Stimulated activated naive B cell treated with anti-CD40 and anti-IgM and Interleukin-4, amounts not matched to agents 10 μg/mL and 1 μg/mL and 100 μg/mL, for 72 hours (primary cell): ENCODE results near the gene MUTYH.
"Not testable (repeated sequence)": the region's sequence is repeated elsewhere in the genome, so short reads cannot be mapped to it uniquely, and the experiment has no call there.

Experiments
- ATAC-seq, 2 donors: fragments of 150-1000 bp; cut with Tn5 transposase; replicated peaks; 2 replicates each; pipeline ENCODE4 v1.10.0; 2021; ENCODE audit warnings: moderate library complexity in 1 of 2
- DNase-seq: peaks from one replicate; pipeline ENCODE4 v3.0.0; 2021
- H3K27ac Mint-ChIP-seq: one replicate; pipeline ENCODE4 v1.8.0; 2022; ENCODE audit warnings: mild to moderate bottlenecking, mixed read lengths
- H3K27me3 Mint-ChIP-seq, 2 donors: one replicate each; pipeline ENCODE4 v1.8.0; 2022; ENCODE audit warnings: mixed read lengths in 2 of 2
- H3K36me3 Mint-ChIP-seq, 2 donors: one replicate each; pipeline ENCODE4 v1.8.0; 2022; ENCODE audit warnings: mixed read lengths in 2 of 2, mild to moderate bottlenecking in 1 of 2
- H3K4me1 Mint-ChIP-seq, 2 donors: one replicate each; pipeline ENCODE4 v1.8.0; 2022; ENCODE audit warnings: mixed read lengths in 2 of 2, mild to moderate bottlenecking in 1 of 2
- H3K4me3 Mint-ChIP-seq, 2 donors: one replicate each; pipeline ENCODE4 v1.8.0; 2022; ENCODE audit warnings: mild to moderate bottlenecking in 2 of 2, mixed read lengths in 2 of 2, moderate library complexity in 1 of 2
- H3K9me3 Mint-ChIP-seq, 2 donors: one replicate each; pipeline ENCODE4 v1.8.0; 2022; ENCODE audit warnings: mixed read lengths in 2 of 2, mild to moderate bottlenecking in 1 of 2

The MUTYH gene

DNA sequence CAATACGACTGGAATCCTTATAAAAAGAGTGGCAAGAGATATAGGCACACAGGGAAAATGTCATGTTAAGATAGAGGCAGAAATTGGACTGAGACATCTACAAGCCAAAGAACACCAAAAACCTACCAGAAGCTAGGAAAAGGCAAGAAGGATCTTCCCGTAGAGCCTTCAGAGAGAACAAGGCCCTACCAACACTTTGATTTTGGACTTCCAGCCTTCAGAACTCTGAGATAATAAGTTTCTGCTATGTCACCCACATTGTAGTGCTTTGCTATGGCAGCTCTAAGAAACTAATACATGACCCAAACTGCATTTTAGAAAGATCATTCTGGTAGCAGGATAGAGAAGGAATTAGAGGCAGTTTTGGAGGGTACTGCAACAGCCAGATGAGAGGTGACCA, 24.1 kb upstream of the MUTYH start:
- no peaks in the 10 kb centered on the region for H3K9me3 Mint-ChIP-seq
- H3K27ac Mint-ChIP-seq: no peak overlapping the region
- peaks cover 0 to under 1% of the 10 kb centered on the region in 2 donors for H3K36me3 Mint-ChIP-seq
- H3K4me3 Mint-ChIP-seq: no peak overlapping the region
- no peaks in the 10 kb centered on the region for H3K27me3 Mint-ChIP-seq
- no peak for DNase-seq
- H3K4me1 Mint-ChIP-seq: peaks cover 9 to 17% of the 10 kb centered on the region in 2 donors
- no peak for ATAC-seq

DNA sequence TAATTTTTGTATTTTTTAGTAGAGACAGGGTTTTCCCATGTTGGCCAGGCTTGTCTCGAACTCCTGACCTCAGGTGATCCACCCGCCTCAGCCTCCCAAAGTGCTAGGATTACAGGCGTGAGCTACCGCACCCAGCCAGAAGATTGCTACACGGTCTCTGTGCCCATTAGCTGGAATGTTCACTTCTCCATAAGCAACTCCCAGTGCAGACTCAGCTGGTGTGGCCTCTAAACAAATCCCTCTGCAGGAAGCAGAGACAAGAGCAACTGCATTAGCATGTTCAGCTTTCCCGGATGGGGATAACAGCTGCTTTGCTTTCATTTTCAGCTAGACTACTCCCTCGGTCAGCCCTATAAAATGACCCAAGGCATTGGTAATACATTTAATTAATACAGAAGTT, 20.7 kb upstream of the MUTYH start:
- not testable (repeated sequence) for ATAC-seq, H3K27me3 Mint-ChIP-seq, H3K36me3 Mint-ChIP-seq, H3K27ac Mint-ChIP-seq, H3K9me3 Mint-ChIP-seq, DNase-seq
- Mint-ChIP-seq H3K4me1 (peaks cover 9 to 17% of the 10 kb centered on the region in 2 donors), H3K4me3 (peak overlapping the region; percentile 25)

DNA sequence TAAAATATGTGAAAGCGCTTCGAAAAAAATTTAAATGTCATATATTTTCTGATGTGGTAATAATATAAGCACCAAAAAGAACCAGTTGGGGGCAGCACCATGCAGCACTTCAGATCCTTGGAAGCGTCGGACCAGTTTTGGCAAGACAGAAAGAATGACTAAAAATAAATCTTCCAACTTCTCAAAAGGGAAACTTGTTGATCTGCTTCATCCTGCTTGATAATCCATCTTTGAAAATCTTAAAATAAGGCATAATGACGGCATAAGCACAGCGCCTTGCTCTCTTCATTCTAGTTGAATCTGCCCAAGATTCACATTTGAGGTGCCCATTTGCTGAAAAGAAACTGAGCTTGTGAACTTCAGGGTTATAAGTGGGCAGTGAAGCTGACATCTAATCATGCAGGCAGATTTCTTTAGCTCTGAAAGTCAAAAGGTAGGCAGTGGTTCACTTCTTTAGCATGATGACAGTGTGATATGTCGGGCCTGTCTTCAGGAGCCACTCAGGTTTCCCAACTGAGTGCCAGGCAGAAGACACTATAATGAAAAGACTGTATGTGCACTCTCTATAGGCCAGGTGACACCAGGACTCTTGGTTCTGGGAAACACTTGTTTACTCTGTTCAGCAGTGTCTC, 19.8 kb upstream of the MUTYH start:
- H3K27ac Mint-ChIP-seq: peak overlapping the region; percentile 59

DNA sequence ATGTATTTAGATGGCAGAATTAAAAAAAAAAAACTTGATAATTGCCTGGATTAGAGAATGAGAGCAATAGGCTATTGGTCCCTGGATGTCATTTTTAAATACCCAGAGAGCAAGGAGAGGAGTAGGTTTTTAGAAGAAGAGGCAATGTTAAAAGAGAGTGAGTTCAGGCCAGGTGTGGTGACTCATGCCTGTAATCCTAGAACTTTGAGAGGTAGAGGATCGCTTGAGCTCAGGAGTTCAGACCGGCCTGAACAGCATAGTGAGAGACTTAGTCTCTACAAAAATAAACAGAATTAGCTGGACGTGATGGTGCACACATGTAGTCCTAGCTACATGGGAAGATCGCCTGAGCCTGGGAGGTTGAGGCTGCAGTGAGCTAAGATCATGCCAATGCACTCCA, 15.9 kb upstream of the MUTYH start:
- Mint-ChIP-seq H3K27ac (no peak overlapping the region), H3K27me3 (no peaks in the 10 kb centered on the region), H3K36me3 (no peaks in the 10 kb centered on the region), H3K4me1 (peaks cover 3 to 12% of the 10 kb centered on the region in 2 donors), H3K4me3 (no peak overlapping the region), H3K9me3 (no peaks in the 10 kb centered on the region)
- ATAC-seq (no peak), DNase-seq (no peak)

More for the DNA sequence above, 19.8 kb upstream of the MUTYH start:
- Mint-ChIP-seq H3K4me1 (peaks cover 7 to 17% of the 10 kb centered on the region in 2 donors), H3K27me3 (no peaks in the 10 kb centered on the region), H3K9me3 (no peaks in the 10 kb centered on the region), H3K36me3 (no peaks in the 10 kb centered on the region), H3K4me3 (peak overlapping the region; percentile 31 to 54)
- DNase-seq: peak; percentile 23
- ATAC-seq: peak; percentile 72 to 75

DNA sequence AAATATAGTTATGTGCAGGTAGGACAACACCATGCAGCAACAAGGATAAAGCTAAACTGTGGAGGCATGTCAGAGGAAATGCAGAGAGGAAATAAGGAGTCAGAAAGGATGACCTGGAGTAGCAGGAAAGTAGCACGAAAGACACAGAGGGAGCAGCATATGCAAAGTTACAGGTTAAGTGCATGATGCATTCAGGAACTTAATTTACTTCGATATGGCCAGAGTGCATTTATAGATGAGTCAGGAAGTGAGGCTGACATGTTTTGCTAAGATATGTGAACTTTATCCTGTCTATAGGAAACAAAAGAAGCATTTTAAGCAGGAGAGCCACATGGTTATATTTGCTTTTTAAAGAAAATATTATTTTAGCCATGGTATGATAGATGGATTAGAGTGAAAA, 15.4 kb upstream of the MUTYH start:
- H3K36me3 Mint-ChIP-seq: no peaks in the 10 kb centered on the region
- no peak overlapping the region for H3K27ac Mint-ChIP-seq
- H3K4me1 Mint-ChIP-seq: peaks cover 3 to 8% of the 10 kb centered on the region in 2 donors
- H3K27me3 Mint-ChIP-seq: no peaks in the 10 kb centered on the region
- H3K9me3 Mint-ChIP-seq: no peaks in the 10 kb centered on the region
- ATAC-seq: no peak
- no peak overlapping the region for H3K4me3 Mint-ChIP-seq
- no peak for DNase-seq

DNA sequence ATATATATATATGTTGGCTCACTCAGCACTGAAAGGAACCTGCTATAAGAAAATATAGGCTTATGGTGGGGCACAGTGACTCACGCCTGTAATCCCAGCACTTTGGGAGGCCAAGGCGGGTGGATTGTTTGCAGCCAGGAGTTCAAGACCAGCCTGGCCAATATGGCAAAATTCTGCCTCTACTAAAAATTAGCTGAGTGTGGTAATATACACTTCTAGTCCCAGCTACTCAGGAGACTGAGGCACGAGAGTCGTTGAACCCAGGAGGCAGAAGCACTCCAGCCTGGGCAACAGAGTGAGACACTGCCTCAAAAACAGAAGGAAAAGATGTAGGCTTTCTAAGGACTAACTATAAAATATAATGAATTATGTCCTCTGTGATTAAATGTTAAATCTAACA, 14.6 kb upstream of the MUTYH start:
- no peaks in the 10 kb centered on the region for H3K9me3 Mint-ChIP-seq
- DNase-seq: no peak
- ATAC-seq: no peak
- no peak overlapping the region for H3K4me3 Mint-ChIP-seq
- H3K4me1 Mint-ChIP-seq: peaks cover under 1 to 1% of the 10 kb centered on the region in 2 donors
- no peaks in the 10 kb centered on the region for H3K27me3 Mint-ChIP-seq
- H3K27ac Mint-ChIP-seq: no peak overlapping the region
- H3K36me3 Mint-ChIP-seq: no peaks in the 10 kb centered on the region

DNA sequence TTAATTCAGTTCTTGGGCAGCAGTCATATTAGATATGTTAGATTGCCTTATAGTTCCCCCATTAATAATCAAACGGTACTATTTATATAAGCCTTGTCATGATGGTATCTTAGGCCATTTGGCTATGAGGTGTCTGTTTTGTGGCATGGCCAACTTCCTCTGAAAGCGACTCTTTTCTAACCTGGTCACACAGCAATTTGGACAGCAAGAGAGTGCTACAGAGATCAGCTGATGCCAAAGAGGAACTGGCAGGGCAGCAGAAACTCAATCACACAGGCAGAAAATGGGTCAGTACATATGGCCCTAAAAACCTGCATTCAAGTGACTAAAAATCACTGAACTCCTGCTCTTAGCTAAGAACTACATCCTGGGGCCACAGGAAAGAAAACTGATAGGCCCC, 13.4 kb upstream of the MUTYH start:
- DNase-seq: no peak
- no peak for ATAC-seq
- Mint-ChIP-seq H3K4me1 (peaks cover 4 to 10% of the 10 kb centered on the region in 2 donors), H3K36me3 (no peaks in the 10 kb centered on the region), H3K27ac (no peak overlapping the region), H3K9me3 (no peaks in the 10 kb centered on the region), H3K4me3 (no peak overlapping the region), H3K27me3 (no peaks in the 10 kb centered on the region)

DNA sequence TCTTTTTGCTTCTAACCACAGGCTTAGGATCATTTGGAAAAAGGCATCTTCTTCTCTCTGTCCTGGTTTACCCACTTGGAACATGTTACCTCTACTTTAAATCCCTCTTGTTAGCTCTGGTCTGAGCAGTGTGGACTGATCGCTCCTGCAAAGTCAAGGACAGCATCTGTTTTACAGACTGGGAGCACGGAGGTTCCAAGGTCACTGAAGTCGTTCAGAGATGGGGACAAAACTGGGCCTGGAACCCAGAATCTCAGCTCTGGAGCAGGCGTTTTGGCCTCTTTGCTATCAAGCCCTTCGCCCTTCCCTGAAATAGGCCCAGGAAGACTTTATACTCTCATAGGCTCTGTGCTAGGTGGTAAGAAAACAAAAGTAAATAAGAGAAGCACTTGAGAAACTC, 11.3 kb upstream of the MUTYH start:
- Mint-ChIP-seq H3K4me1 (peaks cover 4 to 10% of the 10 kb centered on the region in 2 donors), H3K27me3 (no peaks in the 10 kb centered on the region), H3K36me3 (peaks cover 5% of the 10 kb centered on the region in 2 donors), H3K9me3 (no peaks in the 10 kb centered on the region), H3K4me3 (no peak overlapping the region), H3K27ac (no peak overlapping the region)
- DNase-seq: no peak
- no peak for ATAC-seq

DNA sequence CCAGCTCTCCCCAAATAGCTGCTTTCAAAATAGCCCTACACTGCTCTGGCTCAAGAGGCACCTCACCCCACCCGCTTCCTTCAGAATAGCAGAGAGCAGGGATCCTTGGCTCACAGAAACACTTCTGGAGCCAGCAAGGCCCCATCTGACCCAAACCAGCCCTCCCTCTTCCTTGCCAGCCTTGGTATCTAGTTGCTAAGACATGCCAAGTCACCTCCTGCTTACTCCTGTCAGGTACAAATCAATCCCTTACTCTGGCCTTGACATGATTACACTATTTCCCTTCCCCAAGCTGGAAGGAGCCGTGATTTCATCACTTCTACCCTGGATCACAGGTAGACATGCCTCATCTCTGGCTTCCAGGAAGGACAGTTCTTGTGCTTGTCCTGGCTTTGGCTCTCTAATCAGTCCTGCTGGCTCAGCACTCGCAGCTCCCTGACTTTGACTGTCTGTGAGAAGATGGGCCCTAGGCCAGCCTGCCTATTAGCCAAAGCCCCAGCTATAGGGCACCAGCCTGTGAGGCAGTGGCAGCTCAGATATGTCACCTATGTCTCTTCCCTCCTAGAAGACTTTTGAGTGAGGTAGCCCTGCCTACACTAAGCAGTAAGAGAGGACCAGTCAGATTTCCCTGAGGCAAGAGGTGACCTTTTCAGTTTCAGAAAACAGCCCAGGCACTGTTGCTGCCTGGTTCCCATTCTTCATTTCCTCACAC, 8.9 kb upstream of the MUTYH start:
- Mint-ChIP-seq H3K27ac (peak overlapping the region; percentile 70), H3K27me3 (no peaks in the 10 kb centered on the region), H3K4me3 (no peak overlapping the region), H3K9me3 (no peaks in the 10 kb centered on the region), H3K4me1 (peaks cover 4 to 10% of the 10 kb centered on the region in 2 donors), H3K36me3 (peaks cover 5 to 23% of the 10 kb centered on the region in 2 donors)
- no peak for DNase-seq
- ATAC-seq: peak; percentile 68 to 80

DNA sequence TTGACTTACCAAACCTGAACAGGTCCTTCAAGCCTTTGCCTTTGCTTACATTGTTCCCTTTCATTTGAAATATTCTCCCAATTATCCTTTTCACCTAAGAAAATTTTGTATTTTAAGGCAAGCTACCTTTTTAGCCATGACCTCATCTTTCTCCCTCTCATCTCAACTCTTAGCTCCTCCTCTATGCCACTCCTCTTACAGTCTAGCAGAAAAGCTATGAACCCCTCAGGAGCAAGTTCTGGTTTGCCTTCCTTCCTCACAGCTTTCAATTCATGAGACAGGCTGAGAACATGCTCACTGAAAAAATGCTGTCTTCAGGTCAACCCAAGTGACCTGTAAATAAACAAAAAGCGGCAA, 8.3 kb upstream of the MUTYH start:
- H3K9me3 Mint-ChIP-seq: no peaks in the 10 kb centered on the region
- H3K36me3 Mint-ChIP-seq: peaks cover 5 to 24% of the 10 kb centered on the region in 2 donors
- H3K27ac Mint-ChIP-seq: no peak overlapping the region
- H3K27me3 Mint-ChIP-seq: no peaks in the 10 kb centered on the region
- DNase-seq: no peak
- H3K4me3 Mint-ChIP-seq: no peak overlapping the region
- H3K4me1 Mint-ChIP-seq: peaks cover 4 to 10% of the 10 kb centered on the region in 2 donors
- ATAC-seq: no peak

DNA sequence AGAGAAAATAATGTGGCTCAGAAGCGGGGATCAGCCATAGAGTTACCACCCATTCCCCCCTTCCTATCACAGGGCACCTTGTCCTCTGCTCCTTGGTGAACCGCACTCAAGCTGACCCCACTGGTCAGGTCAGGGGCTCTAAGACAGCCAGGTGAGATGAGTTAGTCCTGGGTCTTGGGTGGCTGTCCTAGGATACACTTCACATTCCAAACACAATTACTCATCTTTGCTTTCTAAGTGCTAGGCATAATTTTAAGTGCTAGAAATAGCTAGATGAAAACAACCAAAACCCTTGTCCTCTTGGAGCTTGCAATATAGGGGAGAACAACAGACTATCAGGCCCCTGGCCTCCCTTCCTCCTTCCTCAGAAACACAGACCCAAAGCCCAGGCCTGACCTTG, 7.8 kb upstream of the MUTYH start:
- Mint-ChIP-seq H3K27ac (no peak overlapping the region), H3K9me3 (no peaks in the 10 kb centered on the region), H3K36me3 (peaks cover 5 to 29% of the 10 kb centered on the region in 2 donors), H3K4me3 (no peak overlapping the region), H3K4me1 (peaks cover 4 to 10% of the 10 kb centered on the region in 2 donors), H3K27me3 (no peaks in the 10 kb centered on the region)
- DNase-seq (no peak), ATAC-seq (no peak)

DNA sequence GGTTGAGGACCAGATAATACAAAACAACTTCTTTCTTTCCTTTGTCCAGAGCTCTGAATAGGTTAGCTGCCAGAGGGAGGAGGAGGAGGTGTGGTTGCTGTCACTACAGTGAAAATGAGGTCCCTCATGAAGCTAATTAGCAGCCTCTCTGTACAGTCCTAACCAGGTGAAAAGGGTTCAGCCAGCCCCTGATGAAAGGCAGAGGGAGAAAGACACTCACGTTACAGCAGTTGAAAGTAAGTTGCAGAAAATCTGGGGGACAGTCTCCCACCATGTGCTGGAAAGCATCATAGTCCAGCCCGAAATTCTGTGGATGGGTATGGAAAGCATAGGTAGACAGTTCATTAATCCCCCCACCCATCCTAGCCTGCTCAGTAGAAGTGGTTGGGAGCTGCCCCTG, 6.2 kb upstream of the MUTYH start:
- Mint-ChIP-seq H3K36me3 (peaks cover 11 to 43% of the 10 kb centered on the region in 2 donors), H3K27me3 (no peaks in the 10 kb centered on the region), H3K4me3 (no peak overlapping the region), H3K27ac (no peak overlapping the region), H3K9me3 (no peaks in the 10 kb centered on the region), H3K4me1 (peaks cover 13 to 20% of the 10 kb centered on the region in 2 donors)
- ATAC-seq (no peak), DNase-seq (no peak)

DNA sequence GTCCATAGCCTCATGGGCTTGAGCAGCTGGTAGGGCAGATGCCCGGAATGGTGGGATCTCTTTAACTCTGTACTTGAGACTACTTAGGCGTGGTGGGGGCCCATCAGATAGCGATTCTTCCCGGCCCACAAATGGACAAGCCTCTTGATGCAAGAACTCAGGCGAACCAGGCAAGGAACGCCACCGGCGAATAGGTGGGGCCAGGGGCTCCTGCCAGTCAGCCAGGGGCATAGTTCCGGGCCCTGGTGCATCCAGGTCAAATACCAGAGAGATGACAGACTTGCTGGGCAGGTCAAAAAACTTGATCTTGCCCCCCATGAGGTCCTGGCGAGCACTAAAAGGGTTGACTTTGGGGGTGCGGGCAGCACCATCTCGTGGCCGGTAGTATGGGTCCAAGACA, 4.8 kb upstream of the MUTYH start:
- DNase-seq: no peak
- no peaks in the 10 kb centered on the region for H3K9me3 Mint-ChIP-seq
- ATAC-seq: no peak
- H3K4me3 Mint-ChIP-seq: no peak overlapping the region
- no peaks in the 10 kb centered on the region for H3K27me3 Mint-ChIP-seq
- H3K4me1 Mint-ChIP-seq: peaks cover 16 to 27% of the 10 kb centered on the region in 2 donors
- H3K27ac Mint-ChIP-seq: peak overlapping the region; percentile 47
- H3K36me3 Mint-ChIP-seq: peaks cover 13 to 51% of the 10 kb centered on the region in 2 donors

DNA sequence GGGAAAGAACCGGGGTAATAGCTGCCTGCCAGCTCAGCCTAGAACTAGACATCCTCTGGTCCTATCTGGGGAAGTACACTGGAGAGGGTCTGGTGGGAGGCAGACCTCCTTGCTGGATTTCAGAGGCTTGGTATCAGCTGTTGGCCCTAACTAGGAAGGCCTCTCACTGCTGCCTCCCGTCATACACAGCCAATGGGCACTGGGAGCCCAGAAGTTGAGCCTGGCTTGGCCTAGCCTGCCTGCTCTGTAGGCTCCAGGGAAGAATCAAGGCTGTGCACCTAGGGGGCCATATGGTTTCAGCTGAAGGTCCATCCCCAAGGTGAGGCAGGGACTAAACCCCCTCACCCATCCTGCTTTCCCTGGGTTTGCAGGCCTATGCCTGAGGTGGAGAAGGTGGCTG, 4.3 kb upstream of the MUTYH start:
- H3K4me1 Mint-ChIP-seq: peaks cover 16 to 24% of the 10 kb centered on the region in 2 donors
- H3K36me3 Mint-ChIP-seq: peaks cover 16 to 54% of the 10 kb centered on the region in 2 donors
- no peaks in the 10 kb centered on the region for H3K9me3 Mint-ChIP-seq
- H3K27me3 Mint-ChIP-seq: no peaks in the 10 kb centered on the region
- H3K27ac Mint-ChIP-seq: peak overlapping the region; percentile 47
- no peak for ATAC-seq
- H3K4me3 Mint-ChIP-seq: no peak overlapping the region
- no peak for DNase-seq

DNA sequence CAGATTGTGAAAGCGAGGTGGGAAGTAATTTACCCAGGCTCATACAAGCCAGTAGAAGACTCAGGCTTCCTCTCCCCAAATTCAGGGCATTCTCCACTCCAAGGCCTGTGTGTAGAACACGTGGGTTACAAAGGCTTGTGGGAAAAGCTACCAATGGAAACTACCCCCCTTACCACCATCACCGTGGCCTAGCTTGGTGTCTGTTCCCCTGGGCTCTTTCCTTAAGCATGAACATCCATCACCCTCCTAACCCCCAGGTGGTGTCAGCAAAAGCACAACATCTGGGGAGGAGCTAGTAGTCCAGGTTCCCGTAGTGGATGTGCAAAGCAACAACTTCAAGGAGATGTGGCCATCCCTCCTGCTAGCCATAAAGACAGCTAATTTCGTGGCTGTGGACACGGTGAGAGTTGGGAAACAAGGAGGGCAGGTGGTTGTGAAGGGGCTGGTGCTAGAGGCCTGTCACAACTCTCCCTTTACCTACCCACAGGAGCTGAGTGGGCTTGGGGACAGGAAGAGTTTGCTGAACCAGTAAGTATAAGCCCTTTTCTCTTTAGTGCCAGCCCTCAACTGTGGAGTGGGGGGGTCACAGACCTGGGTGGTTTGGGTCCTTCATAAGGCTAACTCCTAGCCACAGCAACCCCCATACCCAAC, 701 bp upstream of the MUTYH start:
- Mint-ChIP-seq H3K27me3 (no peaks in the 10 kb centered on the region), H3K9me3 (no peaks in the 10 kb centered on the region), H3K36me3 (peaks cover 21 to 57% of the 10 kb centered on the region in 2 donors), H3K27ac (peak overlapping the region; percentile 99), H3K4me1 (peaks cover 16 to 21% of the 10 kb centered on the region in 2 donors), H3K4me3 (peak overlapping the region; percentile 96 to 97)
- peak in 1 of 2 donors; percentile 3 for ATAC-seq
- DNase-seq: peak; percentile 15
